ENCODE measurements around the gene CSMD2.

CSMD2 gene

GRCh38 chr1:33986390-33987095 lies 178.5 kb downstream of the CSMD2 start:
- no peak overlapping the region for H3K27ac ChIP-seq
- no peaks in the 10 kb centered on the region for H3K36me3 ChIP-seq
- no peak overlapping the region for H3K4me3 ChIP-seq (ENCODE audit: low read depth, low read length)
- no peak for DNase-seq
- TF ChIP-seq CTCF (IDR thresholded peaks at IDR 0.05; ENCODE audit: low read depth, low read length) = no peak
- no peaks in the 10 kb centered on the region for H3K9me3 ChIP-seq (ENCODE audit: severe bottlenecking)
- peaks cover 60% of the 10 kb centered on the region for H3K27me3 ChIP-seq (ENCODE audit: insufficient read depth, low read depth, severe bottlenecking)

GRCh38 chr1:33985656-33986055 lies 179.4 kb downstream of the CSMD2 start:
- H3K36me3 ChIP-seq = no peaks in the 10 kb centered on the region
- TF ChIP-seq CTCF (IDR thresholded peaks at IDR 0.05; ENCODE audit: low read depth, low read length) = no peak
- peaks cover 69% of the 10 kb centered on the region for H3K27me3 ChIP-seq (ENCODE audit: insufficient read depth, low read depth, severe bottlenecking)
- no peaks in the 10 kb centered on the region for H3K9me3 ChIP-seq (ENCODE audit: severe bottlenecking)
- no peak overlapping the region for H3K4me3 ChIP-seq (ENCODE audit: low read depth, low read length)
- H3K27ac ChIP-seq = no peak overlapping the region
- no peak for DNase-seq

- peaks cover 72% of the 10 kb centered on the region for H3K27me3 ChIP-seq (ENCODE audit: insufficient read depth, low read depth, severe bottlenecking)
- no peaks in the 10 kb centered on the region for H3K36me3 ChIP-seq
- H3K9me3 ChIP-seq (ENCODE audit: severe bottlenecking) = no peaks in the 10 kb centered on the region
- no peak for DNase-seq
- no peak for TF ChIP-seq CTCF (IDR thresholded peaks at IDR 0.05; ENCODE audit: low read depth, low read length)
- H3K27ac ChIP-seq = no peak overlapping the region
- no peak overlapping the region for H3K4me3 ChIP-seq (ENCODE audit: low read depth, low read length)
These were observed 180.0 kb downstream of the CSMD2 start for GRCh38 chr1:33984906-33985565.

GRCh38 chr1:33982419-33982818 lies 182.6 kb downstream of the CSMD2 start:
- Histone ChIP-seq H3K36me3 (no peaks in the 10 kb centered on the region), H3K4me3 (ENCODE audit: low read depth, low read length) (no peak overlapping the region), H3K9me3 (ENCODE audit: severe bottlenecking) (no peaks in the 10 kb centered on the region), H3K27ac (no peak overlapping the region), H3K27me3 (ENCODE audit: insufficient read depth, low read depth, severe bottlenecking) (peaks cover 85% of the 10 kb centered on the region)
- no peak for TF ChIP-seq CTCF (IDR thresholded peaks at IDR 0.05; ENCODE audit: low read depth, low read length)
- no peak for DNase-seq

GRCh38 chr1:33979341-33979740 lies 185.7 kb downstream of the CSMD2 start:
- peaks cover 79% of the 10 kb centered on the region for H3K27me3 ChIP-seq (ENCODE audit: insufficient read depth, low read depth, severe bottlenecking)
- TF ChIP-seq CTCF (IDR thresholded peaks at IDR 0.05; ENCODE audit: low read depth, low read length) = no peak
- no peak overlapping the region for H3K4me3 ChIP-seq (ENCODE audit: low read depth, low read length)
- DNase-seq = no peak
- H3K36me3 ChIP-seq = no peaks in the 10 kb centered on the region
- H3K27ac ChIP-seq = no peak overlapping the region
- no peaks in the 10 kb centered on the region for H3K9me3 ChIP-seq (ENCODE audit: severe bottlenecking)

All from WERI-Rb-1 (cell line).